ENCODE measurements around the gene SCG3.

DNA sequence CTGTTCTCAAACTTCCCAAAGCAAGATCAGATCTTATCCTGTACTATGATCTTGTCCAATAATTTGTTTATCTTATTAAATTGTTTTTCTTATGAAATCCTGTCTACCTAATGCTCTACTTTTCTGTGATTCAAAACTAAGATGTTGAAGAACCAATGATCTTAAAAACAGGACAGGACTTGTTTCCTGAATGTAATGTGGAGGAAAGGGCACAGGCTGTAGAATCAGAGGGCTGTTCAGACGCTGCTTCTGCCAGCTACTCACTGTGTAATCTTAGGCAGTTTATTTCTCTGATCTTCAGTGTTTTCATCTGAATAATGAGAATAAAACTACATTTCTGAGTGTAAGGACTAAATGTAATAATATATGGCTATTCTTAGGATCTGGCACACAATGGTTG, 38.6 kb upstream of the SCG3 start:
- TF ChIP-seq SIN3A (IDR thresholded peaks at IDR 0.05; ENCODE audit: borderline replicate concordance, low read depth, low read length) (no peak), CHD2 (IDR thresholded peaks at IDR 0.05; ENCODE audit: low read length, partially characterized antibody) (no peak)
